DND-41 (cell line): ENCODE measurements around the gene ANP32B.

Experiments
- CTCF ChIP-seq: IDR thresholded peaks from 2 replicates; pipeline ENCODE4 v1.5.1; 2012; ENCODE audit warnings: borderline replicate concordance, low read length, moderate library complexity, mild to moderate bottlenecking; ENCODE audit not compliant: poor library complexity, severe bottlenecking; ENCODE audit errors: extremely low read depth
- EZH2 ChIP-seq: IDR thresholded peaks from 3 replicates; pipeline ENCODE4 v1.6.1; 2012; ENCODE audit warnings: borderline replicate concordance, low read depth, mild to moderate bottlenecking, moderate library complexity, low read length, inconsistent platforms; ENCODE audit not compliant: severe bottlenecking

- TF ChIP-seq EZH2, result no peak
- no peak for TF ChIP-seq CTCF
Measured at GRCh38 chr9:97940233-97940632, 42.9 kb upstream of the ANP32B start.
